HG03457 (cell line): ENCODE data around the gene PTPRS.

Experiments used
- ATAC-seq: cut with Tn5 transposase; IDR thresholded peaks from one replicate; pipeline ENCODE4 v1.9.1; 2021; ENCODE audit warnings: moderate number of reproducible peaks; ENCODE audit not compliant: unreplicated experiment

Gene PTPRS

DNA sequence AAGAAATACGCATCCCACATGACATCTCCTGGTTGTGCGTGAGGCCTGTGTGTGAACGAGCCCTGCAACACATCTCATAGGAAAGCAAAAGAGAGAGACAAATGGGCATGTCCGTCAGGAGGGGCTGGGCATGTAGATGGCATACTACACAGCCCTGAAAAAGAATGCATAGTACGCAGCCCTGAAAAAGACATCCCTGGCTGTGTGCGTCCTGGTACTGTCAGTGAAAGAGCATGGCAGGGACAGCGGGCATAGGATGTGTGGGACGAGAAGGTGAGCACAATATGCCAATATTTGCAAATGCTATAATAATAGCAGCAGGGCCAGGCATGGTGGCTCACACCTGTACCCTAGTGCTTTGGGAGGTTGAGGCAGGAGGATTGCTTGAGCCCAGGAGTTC, 28.6 kb downstream of the PTPRS start:
- ATAC-seq = no peak

DNA sequence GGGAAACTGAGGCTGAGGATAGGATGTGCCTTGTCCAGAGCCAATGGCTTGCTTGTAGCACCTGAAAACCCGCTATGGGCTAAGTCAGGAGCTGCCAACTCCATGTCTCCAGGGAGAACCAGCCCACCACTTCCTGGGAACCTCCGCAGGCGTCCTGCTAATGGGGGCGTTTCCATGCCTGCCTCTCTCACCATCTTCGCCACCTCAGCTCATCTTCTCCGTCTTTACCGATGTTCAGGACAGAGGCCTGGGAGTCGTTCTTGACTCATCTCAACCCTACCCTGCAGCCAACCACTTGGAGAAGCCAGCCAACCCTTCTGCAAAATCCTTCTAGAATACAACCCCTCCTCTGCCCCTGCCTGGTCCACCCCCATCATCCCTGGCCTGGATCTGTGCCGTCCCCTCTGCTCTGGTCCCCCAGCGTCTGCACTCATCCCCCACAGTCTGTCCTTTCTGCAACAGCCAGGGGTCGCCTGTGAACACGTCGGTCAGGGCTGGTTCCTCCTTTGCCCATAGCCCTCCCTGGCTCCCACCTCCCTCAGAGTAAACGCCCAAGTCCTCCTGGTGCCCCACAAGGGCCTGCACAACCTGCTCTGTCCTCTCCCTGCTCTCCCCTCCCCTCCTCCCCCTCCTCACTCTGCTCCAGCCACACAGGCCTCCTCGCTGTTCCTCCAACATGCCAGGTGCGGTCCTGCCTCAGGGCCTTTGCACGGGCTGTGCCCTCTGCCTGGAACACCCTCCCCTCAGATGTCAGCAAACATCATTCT, 31.0 kb downstream of the PTPRS start:
- ATAC-seq = no peak

DNA sequence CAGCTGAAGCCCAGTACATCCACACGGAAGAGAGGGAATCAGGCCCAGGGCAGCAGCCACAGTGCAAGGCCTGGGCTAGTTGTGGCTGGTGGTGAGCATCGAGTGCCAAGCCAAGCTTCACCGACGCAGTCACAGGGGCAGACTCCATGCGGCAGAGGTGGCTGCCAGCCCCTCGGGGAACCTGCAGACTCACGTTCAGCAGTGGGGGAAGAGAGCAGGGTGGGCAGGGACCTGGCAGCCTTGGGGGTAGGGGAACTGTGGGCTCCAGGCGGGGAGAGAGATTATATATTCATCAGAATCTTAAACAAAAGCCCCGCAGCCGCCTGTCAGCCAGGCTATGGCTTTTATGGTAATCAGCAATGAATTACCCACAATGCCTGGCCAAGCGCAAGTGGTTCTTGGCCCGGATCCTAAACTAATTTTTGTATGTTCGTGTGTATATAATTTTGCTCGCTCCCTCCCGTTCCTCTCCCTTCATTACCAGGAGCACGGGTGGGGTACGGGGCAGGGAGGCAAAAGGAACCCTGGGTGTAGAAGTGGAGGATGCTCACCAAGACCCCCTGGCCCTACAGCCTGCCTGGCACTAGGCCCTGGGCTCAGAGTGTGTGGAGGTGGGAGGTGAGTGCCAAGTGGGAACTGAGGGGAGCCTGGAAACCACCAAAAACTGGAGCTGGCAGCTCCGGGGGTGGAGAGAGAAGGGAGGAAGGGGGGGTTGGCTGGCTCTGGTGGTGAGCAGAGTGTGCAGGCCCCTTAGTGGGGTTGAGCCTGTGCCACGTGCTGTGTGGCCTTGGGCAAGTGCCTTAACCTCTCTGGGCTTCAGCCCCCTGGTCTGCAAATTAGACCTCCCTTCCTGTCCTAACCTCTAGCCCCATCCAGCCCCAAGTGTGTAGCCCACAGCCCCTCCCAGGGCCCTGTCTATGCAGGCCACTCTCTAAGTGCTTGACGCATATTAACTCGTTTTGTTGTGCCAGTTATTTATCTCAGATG, 31.9 kb downstream of the PTPRS start:
- no peak for ATAC-seq

DNA sequence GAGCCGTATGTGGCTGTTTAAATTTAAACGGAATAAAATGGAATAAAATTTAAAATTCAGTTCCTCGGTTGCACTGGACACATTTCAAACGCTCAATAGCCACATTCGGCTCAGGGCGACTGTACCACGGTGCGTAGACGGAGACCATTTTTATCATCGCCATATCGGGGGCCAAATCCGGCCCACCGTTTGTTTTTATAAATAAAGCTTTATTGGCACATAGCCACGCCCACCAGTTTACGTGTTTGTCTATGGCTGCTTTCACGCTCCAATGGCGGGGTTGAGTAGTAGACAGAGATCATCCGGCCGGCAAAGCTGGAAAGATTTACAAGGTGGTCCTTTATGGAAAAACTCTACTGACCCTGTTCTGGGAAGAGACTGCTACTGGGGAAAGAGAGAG, 33.0 kb downstream of the PTPRS start:
- no peak for ATAC-seq

DNA sequence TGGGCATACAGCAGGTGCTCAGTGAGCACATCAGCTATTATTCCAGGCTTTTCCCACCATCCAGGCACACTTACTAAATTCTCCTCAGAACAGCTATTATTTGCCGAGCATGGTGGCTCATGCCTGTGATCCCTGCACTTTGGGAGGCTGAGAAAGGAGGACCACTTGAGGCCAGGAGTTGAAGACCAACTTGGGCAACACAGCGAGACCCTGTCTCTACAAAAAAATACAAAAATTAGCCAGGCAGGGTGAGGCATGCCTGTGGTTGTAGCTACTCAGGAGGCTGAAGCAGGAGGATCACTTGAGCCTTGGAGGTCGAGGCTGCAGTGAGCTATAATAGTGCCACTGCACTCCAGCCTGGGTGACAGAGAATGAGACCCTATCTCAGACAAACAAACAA, 35.4 kb downstream of the PTPRS start:
- no peak for ATAC-seq

DNA sequence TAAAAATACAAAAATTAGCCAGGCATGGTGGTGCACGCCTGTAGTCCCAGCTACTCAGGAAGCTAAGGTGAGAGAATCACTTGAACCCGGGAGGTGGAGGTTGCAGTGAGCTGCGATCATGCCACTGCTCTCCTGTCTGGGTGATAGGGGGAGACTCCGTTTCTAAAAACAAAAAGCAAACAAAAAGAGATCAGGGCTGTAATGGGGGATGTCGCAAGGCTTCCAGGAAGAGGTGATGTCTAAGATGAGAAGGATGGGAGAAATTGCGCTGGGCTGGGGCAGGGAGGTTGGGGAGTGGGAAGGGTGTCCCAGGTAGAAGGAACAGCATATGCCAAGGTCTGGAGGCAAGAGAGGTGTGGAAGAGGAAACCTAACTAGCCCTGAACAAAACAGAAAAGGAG, 36.1 kb downstream of the PTPRS start:
- no peak for ATAC-seq

DNA sequence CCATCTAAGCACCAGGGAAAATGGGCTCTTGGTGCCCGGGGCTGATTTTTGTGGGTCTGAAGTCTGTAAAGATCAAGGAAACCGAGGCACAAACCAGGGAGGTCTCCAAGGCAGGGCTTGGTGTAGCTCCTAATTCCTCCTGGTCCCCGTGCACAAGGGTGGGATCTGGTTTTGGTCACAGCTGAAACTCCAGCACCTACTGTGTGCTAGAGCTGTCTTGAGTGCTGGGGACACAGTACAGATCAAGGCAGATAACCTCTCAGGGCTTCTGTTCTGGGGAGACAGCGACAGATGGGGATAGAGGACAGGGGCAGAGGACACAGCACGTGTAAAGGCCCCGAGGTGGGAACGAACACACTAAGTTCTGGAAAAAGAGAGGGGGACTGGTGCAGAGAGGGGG, 37.4 kb downstream of the PTPRS start:
- ATAC-seq = no peak

DNA sequence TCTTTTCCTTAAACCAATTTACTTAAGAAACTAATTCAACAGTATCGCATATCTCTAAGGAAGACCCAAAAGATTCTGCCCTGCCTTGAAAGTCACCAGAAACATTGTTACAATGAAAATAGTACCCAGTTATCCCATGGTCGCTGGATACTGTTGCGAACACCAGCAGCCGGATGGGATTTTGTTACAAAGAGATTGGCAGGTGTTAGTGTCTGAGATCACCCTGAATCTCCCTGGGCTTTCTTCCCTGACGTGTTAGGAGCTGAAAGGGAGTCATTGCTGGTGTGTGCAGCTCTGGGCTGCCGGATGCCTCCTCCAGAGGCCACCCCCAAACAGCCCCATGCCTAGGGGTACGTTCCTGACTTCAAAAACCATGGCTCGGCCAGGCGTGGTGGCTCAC, 38.2 kb downstream of the PTPRS start:
- ATAC-seq = no peak

DNA sequence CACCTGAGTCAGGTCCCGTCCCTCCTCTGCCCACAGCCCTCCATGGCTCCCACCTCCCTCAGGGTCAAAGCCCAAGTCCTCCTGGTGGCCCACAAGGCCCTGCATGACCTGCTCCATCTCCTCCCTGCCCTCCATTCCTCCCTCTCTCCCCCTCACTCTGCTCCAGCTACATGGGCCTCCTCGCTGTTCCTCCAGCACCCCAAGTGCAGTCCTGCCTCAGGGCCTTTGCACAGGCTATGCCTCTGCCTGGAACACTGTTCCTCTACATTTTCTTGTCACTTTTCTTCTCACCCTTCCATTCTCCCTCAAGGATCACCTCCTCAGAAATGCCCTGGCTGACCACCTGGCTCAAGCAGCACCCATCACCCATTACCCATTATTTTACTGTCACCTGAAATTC, 41.5 kb downstream of the PTPRS start:
- ATAC-seq = no peak

DNA sequence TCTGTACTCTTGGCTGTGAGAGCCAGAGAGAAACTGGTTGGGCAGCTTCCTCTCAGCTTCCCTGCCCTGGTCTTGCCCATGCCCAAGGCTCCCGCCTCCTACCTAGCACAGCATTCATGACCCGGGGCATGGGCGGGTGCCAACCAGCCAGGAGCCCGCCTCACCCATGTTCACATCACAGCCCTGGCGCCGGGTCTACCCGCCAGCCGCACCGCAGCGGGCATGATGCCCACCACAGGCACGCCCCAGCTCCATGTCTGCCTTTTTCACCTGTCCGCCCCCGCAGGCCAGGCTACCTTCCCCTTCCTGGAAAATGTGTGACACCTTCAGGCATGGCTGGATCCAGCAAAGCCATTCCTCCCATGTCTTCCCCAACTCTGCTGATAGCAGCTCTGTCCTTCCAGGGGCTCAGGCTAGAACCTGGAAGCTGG, 42.1 kb downstream of the PTPRS start:
- no peak for ATAC-seq

DNA sequence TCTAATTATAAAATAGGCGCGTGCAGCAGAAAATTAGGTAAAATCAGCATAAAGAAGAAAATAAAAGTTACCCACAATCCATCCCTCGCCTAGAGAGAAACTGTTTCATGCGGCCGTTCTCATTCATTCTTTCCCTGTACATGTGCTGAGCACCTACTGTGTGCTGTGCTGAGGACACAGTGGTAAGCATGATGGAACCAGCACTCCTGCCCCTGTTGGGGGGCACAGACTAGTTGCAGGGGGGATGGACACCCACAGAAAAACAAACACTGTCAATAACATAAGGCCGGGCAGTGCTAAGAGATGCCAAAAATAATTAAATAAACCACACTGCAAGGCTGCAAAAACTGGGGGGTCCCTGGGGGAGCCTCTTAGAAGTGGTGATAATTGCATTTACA, 43.3 kb downstream of the PTPRS start:
- ATAC-seq = no peak

DNA sequence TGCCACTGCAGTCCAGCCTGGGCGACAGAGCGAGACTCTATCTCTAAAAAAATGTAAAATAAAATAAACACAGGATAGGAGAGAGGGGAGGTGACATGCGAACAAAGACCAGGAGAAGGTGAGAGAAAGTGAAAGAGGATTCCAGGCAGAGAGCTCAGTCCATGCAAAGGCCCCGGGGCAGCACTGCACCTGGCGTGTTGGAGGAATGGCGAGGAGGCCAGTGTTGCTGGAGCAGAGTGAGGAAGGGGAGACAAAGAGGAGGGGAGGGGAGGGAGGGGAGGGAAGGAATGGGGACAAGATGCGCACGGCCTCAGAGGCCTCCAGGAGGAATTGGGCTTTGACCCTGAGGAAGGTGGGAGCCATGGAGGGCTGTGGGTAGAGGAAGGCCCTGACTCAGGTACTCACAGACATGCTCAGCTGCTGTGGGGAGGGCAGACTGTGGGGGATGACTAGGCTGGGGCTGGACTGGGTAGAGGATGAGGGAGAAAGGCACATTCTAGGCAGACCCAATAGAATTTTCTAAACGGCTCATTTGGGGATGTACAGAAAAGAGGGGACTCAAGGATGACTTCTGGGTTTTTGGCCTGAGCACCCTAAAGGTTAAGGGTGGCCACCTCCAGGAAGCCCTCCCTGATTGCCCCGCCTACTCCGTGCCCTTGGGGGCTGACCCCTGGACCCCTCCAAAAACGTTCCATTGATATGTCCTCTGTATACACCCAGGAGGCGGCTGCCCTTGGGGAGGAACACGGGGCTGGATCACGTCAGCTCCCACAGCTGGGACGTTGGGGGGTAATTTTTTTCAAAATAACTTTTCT, 43.9 kb downstream of the PTPRS start:
- ATAC-seq = no peak

DNA sequence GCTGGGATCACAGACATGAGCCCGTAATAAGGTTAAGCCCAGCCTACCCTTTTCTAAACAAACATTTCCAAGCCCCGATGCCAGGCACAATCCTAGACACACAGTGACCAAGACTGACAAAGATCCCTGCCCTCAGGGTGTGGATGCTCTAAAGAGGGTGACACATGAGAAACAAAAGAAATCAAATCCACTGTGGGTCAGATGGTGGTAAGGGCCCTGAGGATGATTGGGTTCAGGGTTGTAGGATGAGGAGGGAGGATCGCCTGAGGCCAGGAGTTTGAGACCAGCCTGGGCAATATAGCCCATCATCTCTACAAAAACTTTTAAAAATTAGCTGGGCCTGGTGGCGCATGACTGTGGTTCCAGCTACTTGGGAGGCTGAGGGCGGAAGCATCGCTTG, 44.6 kb downstream of the PTPRS start:
- no peak for ATAC-seq

DNA sequence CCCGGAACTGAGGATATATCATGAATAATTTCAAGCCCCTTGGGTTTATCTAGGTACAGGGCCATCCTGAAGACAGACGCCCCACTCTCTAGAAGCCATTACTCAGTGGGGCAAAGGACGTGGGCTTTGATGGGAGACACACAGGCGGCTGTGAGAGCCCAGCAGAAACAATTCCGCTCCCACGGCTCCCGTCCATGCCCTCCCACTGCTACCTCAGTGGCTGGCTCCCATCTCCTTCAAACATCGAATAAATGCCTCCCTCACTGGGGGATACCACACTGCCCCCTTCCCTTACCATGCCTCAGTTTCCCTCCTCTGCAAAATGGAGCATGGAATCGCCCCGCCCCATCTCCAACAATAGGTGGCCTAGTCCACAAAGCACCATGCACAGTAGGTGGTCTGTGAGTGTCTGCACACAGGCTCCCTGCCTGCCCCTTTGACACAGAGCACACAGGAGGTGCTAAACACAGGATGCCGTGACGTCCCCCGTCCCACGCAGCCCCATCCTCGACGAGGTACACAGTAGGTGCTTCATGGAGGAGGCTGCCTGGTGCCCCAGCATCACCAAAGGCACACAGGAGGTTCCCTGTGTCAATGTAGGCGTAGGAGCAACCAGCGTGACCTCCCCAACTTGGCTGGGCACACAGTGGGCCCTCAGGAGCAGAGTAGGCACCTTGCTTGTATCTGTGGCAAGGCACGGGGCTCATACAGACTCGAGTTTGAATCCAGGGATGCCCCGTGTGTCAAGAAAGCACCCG, 46.0 kb downstream of the PTPRS start:
- no peak for ATAC-seq

DNA sequence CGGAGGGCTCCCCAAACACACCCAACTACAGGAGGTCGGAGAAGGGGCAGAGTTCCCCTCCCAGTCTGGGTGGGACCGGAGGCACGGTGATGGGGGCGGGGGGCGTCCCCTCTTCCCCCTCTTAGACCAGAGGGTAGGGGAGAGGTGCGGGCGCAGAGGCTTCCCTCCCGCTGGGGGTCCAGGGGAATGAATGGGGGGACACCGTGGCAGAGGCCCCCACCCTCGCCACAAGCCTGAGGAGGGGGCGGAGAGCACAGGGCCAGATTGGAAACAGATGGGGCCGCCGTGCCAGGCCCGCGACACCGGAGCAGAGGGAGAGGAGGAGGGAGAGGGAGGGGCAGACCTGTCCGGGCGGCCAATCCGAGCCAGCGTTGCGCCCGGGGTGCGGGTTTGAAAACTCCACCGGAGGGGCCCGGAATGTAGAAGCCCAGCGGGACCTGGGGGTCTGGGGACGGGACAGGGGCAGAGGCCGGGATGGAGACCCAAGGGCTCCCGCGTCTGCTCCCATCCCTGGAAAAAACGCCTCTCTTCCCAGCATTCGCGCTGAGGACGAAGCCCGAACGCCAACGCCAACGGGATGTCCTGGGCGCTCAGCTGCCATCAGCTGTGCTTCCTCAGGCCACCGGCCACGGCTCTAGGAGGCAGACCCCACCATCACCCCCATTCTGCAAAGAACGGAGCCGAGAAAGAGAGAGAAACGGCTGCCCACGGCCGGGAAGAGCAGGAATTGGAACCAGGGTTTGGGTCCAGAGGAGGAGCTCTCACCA, 46.8 kb downstream of the PTPRS start:
- ATAC-seq = no peak

DNA sequence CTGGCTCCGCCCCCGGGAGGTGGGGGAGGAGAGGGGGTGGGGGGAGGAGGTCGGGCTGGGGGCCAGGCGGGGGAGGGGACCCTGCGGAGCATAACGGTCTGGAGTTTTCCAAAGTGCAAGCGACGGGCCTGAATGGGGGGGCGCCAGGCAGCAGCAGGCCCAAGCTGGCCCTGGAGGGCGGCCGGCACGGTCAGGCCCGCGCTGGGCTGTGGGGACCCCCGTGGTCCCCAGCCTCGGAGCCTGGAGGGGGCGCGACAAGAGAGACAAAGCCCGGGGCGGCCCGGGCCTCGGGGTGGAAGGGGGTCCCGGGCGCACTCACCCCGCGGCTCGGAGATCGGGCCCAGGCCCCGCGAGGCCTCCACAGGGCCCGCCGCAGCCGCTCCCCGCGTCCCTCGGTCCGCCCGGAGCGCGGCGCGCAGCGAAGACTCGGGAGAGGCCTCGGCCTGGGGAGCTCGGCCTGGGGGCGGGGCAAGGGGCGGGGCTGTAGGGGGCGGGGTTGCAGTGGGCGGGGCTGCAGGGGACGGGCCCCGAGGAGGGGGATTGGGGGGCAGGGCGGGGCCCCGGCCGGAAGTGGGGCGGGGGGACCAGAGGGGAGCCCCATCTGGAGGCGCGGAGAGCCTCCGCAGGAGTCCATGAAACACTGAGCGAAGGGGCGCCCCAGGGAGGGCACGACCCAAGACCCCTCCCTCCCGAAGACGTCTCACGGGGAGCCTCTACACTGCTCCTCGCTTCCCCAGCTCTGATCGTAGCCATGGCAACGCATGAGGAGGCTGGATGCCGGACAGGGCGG, 47.6 kb downstream of the PTPRS start:
- no peak for ATAC-seq

DNA sequence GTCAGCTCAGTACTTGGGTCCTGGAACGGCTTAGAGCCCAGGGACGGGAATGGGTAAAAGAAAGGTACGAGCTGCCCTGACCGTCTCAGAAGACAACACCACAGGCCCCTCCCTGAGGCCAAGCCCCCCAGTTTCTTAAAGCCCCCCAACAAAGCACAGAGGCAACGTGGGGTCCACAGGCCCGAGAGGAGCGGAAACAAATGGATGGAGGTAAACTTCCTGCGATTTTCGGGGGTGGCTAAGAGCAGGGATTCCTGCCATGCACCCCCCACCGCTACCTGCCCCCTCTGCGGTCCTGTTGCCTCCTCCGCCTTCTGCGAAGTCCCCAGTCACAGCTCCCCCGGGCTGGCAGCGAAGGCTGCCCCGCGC, 48.2 kb downstream of the PTPRS start:
- no peak for ATAC-seq

DNA sequence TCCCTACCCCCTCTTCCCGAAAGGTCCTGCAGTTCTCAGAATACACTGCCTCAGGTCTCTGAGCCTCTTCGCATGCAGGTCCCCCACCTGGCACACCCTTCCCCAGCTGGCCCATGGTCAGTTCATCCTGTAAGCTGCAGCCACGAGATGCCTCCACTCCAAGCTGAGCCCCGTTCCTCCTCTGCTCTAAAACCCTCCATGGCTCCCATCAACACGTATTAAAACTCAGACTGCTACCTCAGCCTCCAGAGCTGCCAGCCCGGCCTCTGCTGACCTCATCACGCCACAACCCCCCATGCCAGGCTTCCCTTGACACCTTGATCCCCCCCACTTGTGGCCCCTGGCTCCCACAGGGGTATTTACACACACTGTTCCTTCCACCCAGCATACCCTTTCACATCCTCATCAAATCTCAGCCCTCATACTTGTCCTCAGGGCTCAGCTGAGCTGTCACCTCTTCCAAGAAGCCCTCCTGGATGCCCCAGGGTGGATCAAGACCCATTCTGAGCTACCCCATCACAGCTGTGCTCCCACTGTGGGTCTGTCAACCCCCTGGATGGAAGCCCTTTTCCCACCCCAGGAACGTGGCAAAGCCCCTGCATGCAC, 48.9 kb downstream of the PTPRS start:
- no peak for ATAC-seq
